SKM-1 treated with dmso at 0.1 percent for 144 hours (cell line): ENCODE measurements around the gene CNN2.

Experiments used
- DNase-seq: peaks from one replicate; lab custom pipeline; 2025; ENCODE audit not compliant: unreplicated experiment; lab: John Stamatoyannopoulos, UW

The CNN2 gene

DNA sequence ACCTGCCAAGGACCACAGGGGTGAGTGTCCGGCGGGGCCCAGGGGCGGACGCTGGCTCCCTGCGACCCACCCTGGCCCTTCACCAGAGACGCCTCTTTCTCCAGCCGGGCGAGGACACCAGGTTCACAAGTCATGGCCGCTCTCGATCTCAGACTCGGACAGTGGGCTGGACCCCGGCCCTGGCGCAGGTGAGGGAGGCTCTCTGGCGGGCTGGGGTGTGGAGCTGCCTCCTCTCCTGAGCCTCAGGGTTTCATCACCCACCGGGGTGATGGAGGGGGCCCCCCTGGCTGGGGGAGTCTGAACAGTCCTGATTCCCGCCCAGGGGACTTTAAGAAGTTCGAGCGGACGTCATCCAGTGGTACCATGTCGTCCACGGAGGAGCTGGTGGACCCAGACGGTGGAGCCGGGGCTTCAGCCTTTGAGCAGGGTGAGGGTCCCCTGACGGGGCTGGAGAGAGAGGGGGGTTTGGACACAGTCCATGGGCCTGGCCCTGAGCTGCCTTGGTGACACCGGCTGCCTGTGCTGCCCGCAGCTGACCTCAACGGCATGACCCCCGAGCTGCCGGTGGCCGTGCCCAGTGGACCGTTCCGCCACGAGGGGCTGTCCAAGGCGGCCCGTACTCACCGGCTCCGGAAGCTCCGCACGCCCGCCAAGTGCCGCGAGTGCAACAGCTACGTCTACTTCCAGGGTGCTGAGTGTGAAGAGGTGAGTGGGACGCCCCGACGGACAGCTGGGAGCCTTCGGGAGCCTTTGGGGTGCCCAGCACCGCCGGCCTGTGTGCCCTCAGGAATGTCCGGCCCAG lies 54.2 kb downstream of the CNN2 start:
- DNase-seq: no peak

DNA sequence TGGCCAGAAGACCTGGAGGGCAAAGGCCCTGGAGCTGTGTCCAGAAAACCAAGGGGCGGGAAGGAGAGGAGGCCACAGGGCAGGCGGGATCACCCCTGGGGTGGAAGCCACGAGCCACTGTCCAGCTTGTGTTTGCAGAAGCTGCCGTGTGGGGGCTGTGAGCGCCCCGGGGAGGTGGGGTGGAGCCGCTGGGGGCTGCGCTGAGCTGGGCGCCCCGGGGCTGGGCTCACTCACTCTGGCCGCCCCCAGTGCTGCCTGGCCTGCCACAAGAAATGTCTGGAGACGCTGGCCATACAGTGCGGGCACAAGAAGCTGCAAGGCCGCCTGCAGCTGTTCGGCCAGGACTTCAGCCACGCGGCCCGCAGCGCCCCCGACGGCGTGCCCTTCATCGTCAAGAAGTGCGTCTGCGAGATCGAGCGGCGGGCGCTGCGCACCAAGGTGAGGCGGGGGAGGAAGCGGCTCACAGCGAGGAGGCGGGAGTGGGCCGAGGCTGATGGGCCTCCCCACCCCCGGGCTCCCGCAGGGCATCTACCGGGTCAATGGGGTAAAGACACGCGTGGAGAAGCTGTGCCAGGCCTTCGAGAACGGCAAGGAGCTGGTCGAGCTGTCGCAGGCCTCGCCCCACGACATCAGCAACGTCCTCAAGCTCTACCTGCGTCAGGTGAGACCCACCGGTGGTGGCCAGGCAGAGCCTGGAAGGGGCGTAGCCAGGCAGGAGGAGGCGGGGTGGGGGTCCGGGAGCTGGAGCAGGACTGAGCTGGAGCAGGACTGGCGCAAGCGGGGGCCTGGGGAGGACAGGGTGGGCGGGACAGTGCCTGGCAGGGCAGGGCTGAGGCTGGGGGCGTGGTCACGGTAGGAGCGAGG lies 55.1 kb downstream of the CNN2 start:
- DNase-seq: no peak

DNA sequence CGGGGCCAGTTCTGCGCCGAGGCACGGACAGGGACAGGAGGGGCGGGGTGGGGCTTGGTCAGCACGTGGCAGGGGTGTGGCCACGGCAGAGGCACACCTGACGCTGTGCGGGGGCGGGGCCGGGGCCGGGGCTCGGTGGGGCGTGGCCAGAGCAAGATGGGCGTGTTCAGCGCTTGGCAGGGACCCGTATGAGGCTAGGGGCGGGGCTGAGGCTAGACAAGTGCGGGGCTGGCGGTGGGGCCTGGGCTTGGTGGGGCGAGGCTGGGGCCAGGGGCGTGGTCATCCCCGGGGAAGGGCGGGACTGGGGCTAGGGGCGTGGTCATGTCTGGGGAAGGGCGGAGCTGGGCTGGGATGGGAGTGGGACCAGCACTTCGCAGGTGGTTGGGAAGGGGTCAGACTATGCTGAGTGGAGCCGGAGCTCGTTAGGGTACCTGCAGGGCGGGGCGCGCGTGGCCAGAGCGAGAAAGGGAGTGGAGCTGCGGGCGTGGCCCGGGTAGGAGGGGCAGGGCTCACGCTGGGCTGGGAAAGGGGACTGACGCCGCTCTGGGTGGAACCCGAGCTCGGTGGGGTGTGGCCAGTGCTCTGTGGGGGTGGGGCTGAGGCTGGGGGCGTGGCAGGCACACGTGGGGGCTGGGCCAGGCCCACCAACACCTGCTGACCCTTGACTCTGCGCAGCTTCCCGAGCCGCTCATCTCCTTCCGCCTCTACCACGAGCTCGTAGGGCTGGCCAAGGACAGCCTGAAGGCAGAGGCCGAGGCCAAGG lies 55.9 kb downstream of the CNN2 start:
- DNase-seq: no peak

DNA sequence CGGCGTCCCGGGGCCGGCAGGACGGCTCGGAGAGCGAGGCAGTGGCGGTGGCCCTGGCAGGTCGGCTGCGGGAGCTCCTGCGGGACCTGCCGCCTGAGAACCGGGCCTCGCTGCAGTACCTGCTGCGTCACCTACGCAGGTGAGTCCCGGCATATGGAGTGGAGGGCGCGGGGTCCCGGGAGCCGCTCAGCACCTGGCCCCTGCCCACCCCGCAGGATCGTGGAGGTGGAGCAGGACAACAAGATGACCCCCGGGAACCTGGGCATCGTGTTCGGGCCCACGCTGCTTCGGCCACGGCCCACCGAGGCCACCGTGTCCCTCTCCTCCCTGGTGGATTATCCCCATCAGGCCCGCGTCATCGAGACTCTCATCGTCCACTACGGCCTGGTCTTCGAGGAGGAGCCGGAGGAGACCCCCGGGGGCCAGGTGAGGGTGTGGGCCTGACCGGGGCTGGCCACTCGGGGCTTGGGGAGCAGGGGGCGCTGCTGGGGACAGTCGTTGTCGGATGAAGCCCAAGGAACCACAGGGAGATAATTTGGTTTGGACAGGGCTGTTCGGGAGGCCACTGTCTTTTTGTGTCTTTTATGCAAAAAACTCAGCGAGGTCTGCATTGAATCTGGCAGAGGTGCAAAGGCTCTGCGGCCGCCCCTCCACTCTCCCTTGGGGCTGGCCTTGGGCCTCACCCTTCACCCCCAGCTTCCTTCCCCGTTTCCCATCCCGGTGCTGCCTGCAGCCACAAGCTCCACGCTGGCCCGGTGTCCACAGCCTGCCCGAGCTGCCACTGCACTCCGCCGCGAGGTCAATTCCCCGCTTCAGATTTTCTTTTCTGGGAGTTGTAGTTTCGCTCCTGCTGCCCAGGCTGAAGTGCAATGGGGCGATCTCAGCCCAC lies 56.8 kb downstream of the CNN2 start:
- no peak for DNase-seq

DNA sequence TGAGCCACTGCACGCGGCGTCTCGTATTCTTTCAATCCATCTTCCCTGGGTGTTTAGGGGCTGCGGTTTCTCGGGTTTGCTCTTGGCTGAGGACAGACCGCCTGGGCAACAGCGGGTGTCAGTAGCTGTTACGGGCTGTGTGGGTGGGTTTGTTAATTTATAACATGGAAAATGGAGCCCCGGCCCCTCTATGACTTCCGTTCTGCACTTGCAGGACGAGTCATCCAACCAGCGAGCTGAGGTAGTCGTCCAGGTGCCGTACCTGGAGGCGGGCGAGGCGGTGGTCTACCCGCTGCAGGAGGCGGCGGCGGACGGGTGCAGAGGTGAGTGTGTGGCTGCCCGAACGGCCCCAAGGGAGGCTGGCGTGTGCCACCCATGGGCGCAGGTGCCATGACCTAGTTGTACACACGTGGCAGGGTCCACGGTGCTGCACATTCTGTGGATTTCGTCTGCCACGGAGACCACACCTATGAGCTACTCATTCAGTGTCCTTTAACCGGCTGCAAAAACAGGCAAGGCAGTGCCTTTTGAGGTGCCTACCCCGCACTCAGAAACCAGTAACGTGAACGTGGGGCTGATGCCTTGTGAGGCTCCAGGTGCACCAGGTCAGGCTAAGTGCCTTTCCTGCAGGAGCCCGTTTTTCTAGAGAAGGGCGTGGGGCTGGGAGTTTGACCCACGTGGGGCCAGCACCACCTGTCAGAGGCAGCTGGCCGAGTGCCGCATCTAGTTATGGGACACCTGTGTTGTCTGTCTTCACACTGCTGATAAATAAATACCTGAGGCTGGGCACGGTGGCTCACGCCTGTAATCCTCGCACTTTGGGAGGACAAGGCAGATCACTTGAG lies 57.8 kb downstream of the CNN2 start:
- no peak for DNase-seq

DNA sequence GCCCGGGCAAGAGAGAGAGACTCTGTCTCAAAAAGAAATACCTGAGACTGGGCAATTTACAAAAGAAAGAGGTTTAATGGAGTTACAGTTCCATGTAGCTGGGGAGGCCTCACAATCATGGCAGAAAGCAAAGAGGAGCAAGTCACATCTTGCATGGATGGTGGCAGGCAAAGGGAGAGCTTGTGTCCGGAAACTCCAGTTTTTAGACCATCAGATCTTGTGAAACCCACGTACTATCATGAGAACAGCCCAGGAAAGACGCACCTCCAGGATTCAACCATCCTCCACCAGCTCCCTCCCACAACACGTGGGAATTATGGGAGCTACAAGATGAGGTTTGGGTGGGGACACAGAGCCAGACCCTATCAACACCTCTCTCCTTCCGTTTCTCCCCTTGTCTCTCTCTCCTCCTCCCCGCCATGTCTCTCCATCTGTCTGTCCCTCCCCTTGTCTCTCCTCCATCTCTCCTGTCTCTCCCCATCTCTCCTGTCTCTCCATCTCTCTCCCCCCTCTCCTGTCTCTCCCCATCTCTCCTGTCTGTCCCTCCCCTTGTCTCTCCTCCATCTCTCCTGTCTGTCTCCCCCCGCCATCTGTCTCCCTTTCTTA lies 58.7 kb downstream of the CNN2 start:
- no peak for DNase-seq

DNA sequence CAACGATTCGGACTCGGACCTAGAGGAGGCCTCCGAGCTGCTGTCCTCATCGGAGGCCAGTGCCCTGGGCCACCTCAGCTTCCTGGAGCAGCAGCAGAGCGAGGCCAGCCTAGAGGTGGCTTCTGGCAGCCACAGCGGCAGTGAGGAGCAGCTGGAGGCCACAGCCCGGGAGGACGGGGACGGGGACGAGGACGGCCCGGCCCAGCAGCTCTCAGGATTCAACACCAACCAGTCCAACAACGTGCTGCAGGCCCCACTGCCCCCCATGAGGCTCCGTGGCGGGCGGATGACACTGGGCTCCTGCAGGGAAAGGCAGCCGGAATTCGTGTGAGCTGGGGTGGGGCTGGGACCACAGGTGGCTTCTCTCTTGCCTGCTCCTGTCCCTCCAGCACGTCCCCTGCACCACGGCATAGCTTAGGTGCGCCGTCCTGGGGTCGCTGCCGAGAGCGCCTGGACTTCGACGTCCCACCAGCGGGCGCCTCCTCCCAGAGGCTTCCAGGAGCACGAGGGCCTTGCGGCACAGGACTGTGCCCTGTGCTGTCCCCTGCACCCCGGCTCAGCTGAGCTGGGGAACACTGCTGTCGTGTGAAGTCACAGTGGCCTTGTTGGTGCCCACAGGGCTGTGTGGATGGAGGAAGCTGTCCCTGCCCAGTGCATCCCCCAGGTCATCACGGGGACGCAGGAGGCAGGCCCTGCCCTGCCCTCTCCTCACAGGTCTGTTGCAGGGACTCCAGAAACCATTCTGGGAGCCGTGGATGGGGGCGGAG lies 59.5 kb downstream of the CNN2 start:
- no peak for DNase-seq

DNA sequence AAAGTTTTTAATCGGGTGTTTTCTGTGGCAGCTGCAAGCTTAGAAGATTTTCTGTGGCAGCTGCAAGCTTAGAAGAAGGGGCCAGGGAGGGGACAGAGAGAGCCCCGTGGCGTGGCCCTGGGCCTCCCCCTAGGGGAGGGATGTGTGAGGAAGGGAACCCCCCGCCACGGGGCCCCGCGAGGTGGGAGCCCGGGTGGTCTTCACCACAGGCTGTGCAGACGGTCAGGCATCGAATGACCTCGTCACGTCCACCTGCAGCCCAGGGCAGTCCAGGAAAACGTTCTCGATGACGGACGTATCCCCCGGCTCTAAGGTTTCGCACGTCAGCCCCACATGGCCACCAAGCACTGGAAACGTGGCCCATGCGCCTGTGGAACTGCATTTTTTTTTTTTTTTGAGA lies 60.2 kb downstream of the CNN2 start:
- no peak for DNase-seq

DNA sequence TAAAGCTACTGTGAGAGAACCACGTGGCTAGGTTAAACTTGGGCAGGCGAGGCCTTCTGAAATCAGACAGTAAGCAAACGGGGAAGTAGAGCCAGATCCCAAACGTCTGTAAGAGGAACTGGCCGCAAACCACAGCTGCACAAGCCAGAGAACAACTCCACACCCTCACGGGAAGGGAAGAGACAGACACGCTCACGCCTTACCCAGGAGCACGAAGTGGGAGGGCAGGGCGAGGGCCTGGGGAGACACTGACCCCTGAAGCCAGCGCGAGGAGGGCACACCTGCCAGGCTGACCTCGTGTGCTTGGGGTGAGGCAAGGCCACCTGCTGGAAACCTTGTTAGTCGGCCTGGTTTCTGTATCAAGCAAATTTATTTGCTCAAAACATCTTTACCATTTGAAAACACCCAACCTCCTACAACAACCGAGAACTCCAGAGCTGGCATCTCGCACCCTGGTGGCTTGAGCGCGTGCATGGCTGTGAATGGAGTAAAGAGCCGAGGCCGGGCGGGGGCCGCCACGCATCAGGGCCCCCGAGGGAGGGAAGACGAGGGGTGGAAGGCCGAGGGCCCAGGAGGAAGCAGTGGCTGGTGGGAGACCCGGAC lies 61.5 kb downstream of the CNN2 start:
- DNase-seq: peak; percentile 92

DNA sequence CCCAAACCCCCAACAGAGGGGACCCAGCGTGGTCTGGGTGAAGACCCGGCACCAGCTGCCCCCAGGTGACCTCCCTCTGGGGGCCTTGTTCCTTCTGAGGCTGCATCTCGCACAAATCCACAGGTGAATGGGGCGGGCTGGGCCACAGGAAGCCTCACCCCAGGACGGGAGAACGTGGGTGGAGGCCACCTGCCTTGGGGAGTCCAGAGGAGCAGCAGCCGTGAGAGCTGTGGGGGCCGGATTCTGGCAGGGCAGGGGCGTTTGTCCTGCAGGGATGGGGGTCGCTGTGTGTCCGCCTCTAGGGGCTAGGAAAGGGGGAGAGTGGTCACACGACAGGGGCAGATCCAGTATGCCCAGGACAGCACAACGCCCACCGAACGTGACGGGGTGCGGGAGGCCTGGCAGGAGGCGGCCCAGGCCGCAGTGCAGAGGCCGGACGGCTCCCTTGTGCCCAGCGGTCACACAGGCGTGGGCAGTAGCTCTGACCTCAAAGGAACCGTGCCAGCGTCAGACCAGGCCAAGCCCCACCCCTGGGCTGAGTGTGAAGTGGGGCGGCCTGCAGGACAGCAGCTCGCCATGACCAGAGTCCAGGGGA lies 62.1 kb downstream of the CNN2 start:
- no peak for DNase-seq
